H9 (cell line): ENCODE measurements around the gene TTC3. TPM values are rescaled to one million over a fixed set of nuclear protein-coding genes. Genes with fewer than 3 reads are reported as not detected.

Experiments
- DNase-seq: peaks from one replicate; pipeline ENCODE4 v3.0.0-alpha.2; 2017
- H2AFZ ChIP-seq: one replicate; pipeline ENCODE4 v1.6.1; 2013; ENCODE audit warnings: mild to moderate bottlenecking, low read length, control low read depth, moderate library complexity
- H2AK5ac ChIP-seq: 2 replicates; pipeline ENCODE4 v1.6.1; 2013; ENCODE audit warnings: low read length, control low read depth, mixed read lengths; ENCODE audit not compliant: insufficient read length
- H2BK120ac ChIP-seq: one replicate; pipeline ENCODE4 v1.6.1; 2013; ENCODE audit warnings: low read depth, mild to moderate bottlenecking, low read length, control low read depth, inconsistent platforms; ENCODE audit not compliant: poor library complexity, severe bottlenecking
- H2BK12ac ChIP-seq: 2 replicates; pipeline ENCODE4 v1.6.1; 2013; ENCODE audit warnings: low read length, control low read depth, mixed read lengths, low read depth; ENCODE audit not compliant: insufficient read length
- H2BK15ac ChIP-seq: 2 replicates; pipeline ENCODE4 v1.6.1; 2013; ENCODE audit warnings: low read depth, low read length, control low read depth
- H2BK20ac ChIP-seq: one replicate; pipeline ENCODE4 v1.6.1; 2013; ENCODE audit warnings: low read depth, mild to moderate bottlenecking, low read length, control low read depth, inconsistent platforms; ENCODE audit not compliant: poor library complexity, severe bottlenecking
- H2BK5ac ChIP-seq: 2 replicates; pipeline ENCODE4 v1.6.1; 2013; ENCODE audit warnings: low read length, control low read depth, mixed read lengths; ENCODE audit not compliant: insufficient read length
- H3K14ac ChIP-seq: 2 replicates; pipeline ENCODE4 v1.6.1; 2013; ENCODE audit warnings: low read length, control low read depth; ENCODE audit not compliant: insufficient read depth
- H3K18ac ChIP-seq: 2 replicates; pipeline ENCODE4 v1.6.1; 2013; ENCODE audit warnings: low read depth, mild to moderate bottlenecking, mixed read lengths, low read length, control low read depth; ENCODE audit not compliant: insufficient read length
- H3K23ac ChIP-seq: 2 replicates; pipeline ENCODE4 v1.6.1; 2013; ENCODE audit warnings: low read length, control low read depth, mixed read lengths, low read depth; ENCODE audit not compliant: insufficient read length
- H3K23me2 ChIP-seq: 2 replicates; pipeline ENCODE4 v1.6.1; 2013; ENCODE audit warnings: low read depth, mild to moderate bottlenecking, mixed read lengths, low read length, control low read depth; ENCODE audit not compliant: insufficient read length, poor library complexity, severe bottlenecking
- H3K27ac ChIP-seq: 2 replicates; pipeline ENCODE4 v1.5.1; 2013; ENCODE audit warnings: low read length, control low read depth, mixed read lengths, low read depth; ENCODE audit not compliant: insufficient read length
- H3K27me3 ChIP-seq: 2 replicates; pipeline ENCODE4 v1.6.1; 2013; ENCODE audit warnings: low read length, control low read depth, inconsistent platforms; ENCODE audit not compliant: insufficient read depth
- H3K4ac ChIP-seq: 2 replicates; pipeline ENCODE4 v1.6.1; 2013; ENCODE audit warnings: low read depth, mild to moderate bottlenecking, control low read depth, inconsistent platforms, low read length, moderate library complexity
- H3K4me1 ChIP-seq: 2 replicates; pipeline ENCODE4 v1.6.1; 2013; ENCODE audit warnings: low read length, control low read depth, inconsistent platforms; ENCODE audit not compliant: insufficient read depth
- H3K4me2 ChIP-seq: 2 replicates; pipeline ENCODE4 v1.6.1; 2013; ENCODE audit warnings: low read length, control low read depth, mixed read lengths; ENCODE audit not compliant: insufficient read length, insufficient read depth
- H3K56ac ChIP-seq: 2 replicates; pipeline ENCODE4 v1.6.1; 2013; ENCODE audit warnings: low read depth, mild to moderate bottlenecking, mixed read lengths, low read length, control low read depth; ENCODE audit not compliant: insufficient read length
- H3K79me1 ChIP-seq: 2 replicates; pipeline ENCODE4 v1.6.1; 2013; ENCODE audit warnings: low read depth, mild to moderate bottlenecking, moderate library complexity, low read length, control low read depth, inconsistent platforms; ENCODE audit not compliant: insufficient read depth, poor library complexity, severe bottlenecking
- H3K79me2 ChIP-seq: 2 replicates; pipeline ENCODE4 v1.6.1; 2013; ENCODE audit warnings: low read length, control low read depth, inconsistent platforms; ENCODE audit not compliant: insufficient read depth
- H3K9ac ChIP-seq: 2 replicates; pipeline ENCODE4 v1.6.1; 2013; ENCODE audit warnings: low read length, control low read depth, mixed read lengths; ENCODE audit not compliant: insufficient read length; ENCODE audit errors: extremely low read depth
- H3K9me3 ChIP-seq: one replicate; pipeline ENCODE4 v1.6.1; 2013; ENCODE audit warnings: low read depth, low read length, inconsistent platforms; ENCODE audit not compliant: control insufficient read depth
- H3T11ph ChIP-seq: one replicate; pipeline ENCODE4 v1.6.1; 2013; ENCODE audit warnings: mild to moderate bottlenecking, low read length, control low read depth, inconsistent platforms
- H4K20me1 ChIP-seq: one replicate; pipeline ENCODE4 v1.6.1; 2013; ENCODE audit not compliant: control insufficient read depth, insufficient read length, insufficient read depth
- H4K5ac ChIP-seq: 2 replicates; pipeline ENCODE4 v1.6.1; 2013; ENCODE audit warnings: low read depth, mild to moderate bottlenecking, mixed read lengths, low read length, control low read depth; ENCODE audit not compliant: insufficient read length
- H4K8ac ChIP-seq: replicated peaks from 2 replicates; pipeline ENCODE4 v1.6.1; 2013; ENCODE audit warnings: low read length, control low read depth, mixed read lengths, low read depth; ENCODE audit not compliant: insufficient read length
- H4K91ac ChIP-seq: 2 replicates; pipeline ENCODE4 v1.6.1; 2013; ENCODE audit warnings: low read depth, mild to moderate bottlenecking, moderate library complexity, mixed read lengths, low read length, control low read depth; ENCODE audit not compliant: insufficient read length
- H3K27ac Mint-ChIP-seq, 3 experiments: 2 replicates in 2 of 3; 3 replicates in 1 of 3; pipeline ENCODE4 v1.8.0; 2020 to 2021; ENCODE audit warnings: mixed read lengths in 3 of 3, mild to moderate bottlenecking in 1 of 3, moderate library complexity in 1 of 3
- H3K27me3 Mint-ChIP-seq: 2 replicates; pipeline ENCODE4 v1.8.0; 2021; ENCODE audit warnings: low read depth, mild to moderate bottlenecking, moderate library complexity, mixed read lengths
- H3K36me3 Mint-ChIP-seq, 3 experiments: 2 replicates in 2 of 3; 3 replicates in 1 of 3; pipeline ENCODE4 v1.8.0; 2020 to 2021; ENCODE audit warnings: low read depth in 3 of 3, mixed read lengths in 3 of 3; ENCODE audit not compliant: insufficient read depth in 1 of 3
- H3K4me1 Mint-ChIP-seq, 2 experiments: 2 replicates each; pipeline ENCODE4 v1.8.0; 2020; ENCODE audit warnings: mixed read lengths in 2 of 2
- H3K4me3 Mint-ChIP-seq, 2 experiments: 2 replicates in 1 of 2; 3 replicates in 1 of 2; pipeline ENCODE4 v1.8.0; 2020 to 2021; ENCODE audit warnings: mild to moderate bottlenecking in 2 of 2, mixed read lengths in 2 of 2, moderate library complexity in 1 of 2
- H3K9me3 Mint-ChIP-seq, 2 experiments: 2 replicates in 1 of 2; 3 replicates in 1 of 2; pipeline ENCODE4 v1.8.0; 2020; ENCODE audit warnings: mild to moderate bottlenecking in 2 of 2, mixed read lengths in 2 of 2, moderate library complexity in 1 of 2
- WGBS: extraction: QIAGEN DNeasy Blood & Tissue Kit; methylation state at CpG from one replicate; pipeline ENCODE4 v1.1.7; 2013; ENCODE audit warnings: missing lambda C conversion rate, low lambda C conversion rate, mixed read lengths; ENCODE audit not compliant: insufficient read length; ENCODE audit errors: extremely low coverage; 5-methylcytosine and 5-hydroxymethylcytosine counted together
- total RNA-seq: library from RNA; stranded (reverse); gene quantifications from 2 replicates; pipeline ENCODE4 v1.2.1, GENCODE V29; 2021
- TF ChIP-seq, protein P1 (sequence below): fragments of 200-600 bp; sonication (generic); conservative IDR thresholded peaks from 3 replicates; pipeline ENCODE4 v1.8.0; 2021; ENCODE audit warnings: antibody characterized with exemption, mild to moderate bottlenecking

TTC3 gene
- total RNA-seq, 1 experiment from 2014 or later: 46.5 TPM

DNA sequence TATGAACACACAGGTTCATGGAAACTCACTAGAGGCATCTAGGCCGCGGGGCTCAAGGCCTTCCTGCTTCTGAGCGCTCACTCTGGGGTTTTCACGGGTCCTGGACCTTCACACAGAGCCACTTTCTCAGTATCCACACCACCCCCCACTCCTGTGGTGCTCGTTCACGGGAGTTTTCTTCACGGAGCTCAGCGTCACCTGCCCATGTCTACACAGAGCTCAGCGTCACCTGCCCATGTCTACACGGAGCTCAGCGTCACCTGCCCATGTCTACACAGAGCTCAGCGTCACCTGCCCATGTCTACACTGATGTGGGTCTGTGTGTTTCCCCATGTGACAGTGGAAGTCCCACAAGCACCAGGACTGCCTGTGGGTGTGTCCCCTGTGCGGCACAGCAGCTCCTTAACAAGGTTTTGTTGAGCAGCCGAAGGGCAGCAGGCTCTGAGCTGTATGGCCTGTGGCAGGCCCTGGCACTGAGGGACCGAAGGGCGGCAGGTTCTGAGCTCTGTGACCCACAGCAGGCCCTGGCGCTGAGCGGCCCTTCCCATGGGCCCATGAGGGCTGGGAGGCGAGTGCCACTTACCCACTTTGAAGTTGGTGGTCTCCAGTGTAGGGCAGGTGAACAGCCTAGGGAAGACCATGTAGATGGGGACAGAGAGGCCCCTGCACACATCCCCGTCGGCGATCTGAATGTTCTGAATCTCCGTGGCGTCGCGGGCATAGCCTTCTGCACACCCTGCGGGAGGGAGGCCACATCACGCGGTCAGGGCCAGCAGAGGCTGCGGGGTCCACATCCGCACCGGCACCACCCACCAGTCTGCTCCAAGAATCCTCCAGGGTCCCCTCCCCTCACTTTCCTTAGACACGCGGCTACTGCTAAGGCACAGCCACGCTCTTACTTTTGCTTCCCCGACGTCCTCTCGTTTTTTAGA is 154.3 kb downstream of the TTC3 start:
- Histone ChIP-seq H3K79me1 (no peaks in the 10 kb centered on the region), H3K23ac (no peak overlapping the region), H3K4me2 (no peak overlapping the region), H3K18ac (no peak overlapping the region), H4K8ac (no peak overlapping the region), H2BK20ac (no peak overlapping the region), H3K23me2 (no peaks in the 10 kb centered on the region), H3K4me1 (no peaks in the 10 kb centered on the region), H3K27ac (no peak overlapping the region), H4K5ac (no peak overlapping the region), H3K9ac (no peak overlapping the region), H2BK5ac (no peak overlapping the region), H2BK120ac (no peak overlapping the region), H2BK12ac (no peak overlapping the region), H3K79me2 (no peaks in the 10 kb centered on the region), H2BK15ac (no peak overlapping the region), H3K9me3 (peaks cover 4% of the 10 kb centered on the region), H4K91ac (no peak overlapping the region), H4K20me1 (no peaks in the 10 kb centered on the region), H3K27me3 (no peaks in the 10 kb centered on the region), H2AFZ (no peak overlapping the region), H2AK5ac (no peak overlapping the region), H3K56ac (no peak overlapping the region), H3T11ph (no peak overlapping the region), H3K14ac (no peak overlapping the region), H3K4ac (no peak overlapping the region)
- Mint-ChIP-seq H3K4me3 (no peak overlapping the region), H3K9me3 (peaks cover 0 to 10% of the 10 kb centered on the region in 2 experiments; a peak in 1 of 5 replicates), H3K36me3 (peaks cover 65 to 96% (median 94%) of the 10 kb centered on the region in 3 experiments), H3K27me3 (no peaks in the 10 kb centered on the region), H3K27ac (no peak overlapping the region), H3K4me1 (no peaks in the 10 kb centered on the region)
- WGBS: no CpG with 5 or more reads among the region's 38 CpGs
- no peak for DNase-seq
- TF ChIP-seq, protein P1, sequence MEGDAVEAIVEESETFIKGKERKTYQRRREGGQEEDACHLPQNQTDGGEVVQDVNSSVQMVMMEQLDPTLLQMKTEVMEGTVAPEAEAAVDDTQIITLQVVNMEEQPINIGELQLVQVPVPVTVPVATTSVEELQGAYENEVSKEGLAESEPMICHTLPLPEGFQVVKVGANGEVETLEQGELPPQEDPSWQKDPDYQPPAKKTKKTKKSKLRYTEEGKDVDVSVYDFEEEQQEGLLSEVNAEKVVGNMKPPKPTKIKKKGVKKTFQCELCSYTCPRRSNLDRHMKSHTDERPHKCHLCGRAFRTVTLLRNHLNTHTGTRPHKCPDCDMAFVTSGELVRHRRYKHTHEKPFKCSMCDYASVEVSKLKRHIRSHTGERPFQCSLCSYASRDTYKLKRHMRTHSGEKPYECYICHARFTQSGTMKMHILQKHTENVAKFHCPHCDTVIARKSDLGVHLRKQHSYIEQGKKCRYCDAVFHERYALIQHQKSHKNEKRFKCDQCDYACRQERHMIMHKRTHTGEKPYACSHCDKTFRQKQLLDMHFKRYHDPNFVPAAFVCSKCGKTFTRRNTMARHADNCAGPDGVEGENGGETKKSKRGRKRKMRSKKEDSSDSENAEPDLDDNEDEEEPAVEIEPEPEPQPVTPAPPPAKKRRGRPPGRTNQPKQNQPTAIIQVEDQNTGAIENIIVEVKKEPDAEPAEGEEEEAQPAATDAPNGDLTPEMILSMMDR: no peak
